ENCODE data around the gene BUD13. TPM values are rescaled to one million over a fixed set of nuclear protein-coding genes. Genes with fewer than 3 reads are reported as not detected.
A peak's percentile ranks its signal among the peaks of the same experiment; 100 is the strongest.

The BUD13 gene
- total RNA-seq, 6 experiments from 2014 or later: 9.1 to 14.3 (median 13.2) TPM

DNA sequence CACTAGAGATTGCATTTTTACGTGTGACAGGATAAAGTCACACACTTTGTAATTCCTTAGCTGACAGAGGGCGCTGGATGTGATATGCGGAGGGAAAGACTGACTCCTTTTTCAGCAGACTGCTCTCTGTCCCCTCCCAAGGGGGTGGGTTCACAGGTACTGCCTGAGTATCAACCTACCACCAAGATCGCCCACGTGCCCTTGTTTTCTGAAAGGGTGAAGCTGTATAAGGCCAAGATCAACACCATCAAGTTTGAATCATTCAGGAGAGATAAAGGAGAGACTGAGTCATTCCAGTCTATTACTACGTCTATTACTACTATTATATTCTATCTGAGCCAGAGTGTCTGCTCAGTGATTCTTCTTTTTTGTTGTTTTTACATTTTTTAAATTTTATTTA lies 30.7 kb downstream of the BUD13 start:
- DNase-seq: no peak
- Mint-ChIP-seq H3K27me3 (ENCODE audit: insufficient read depth) (no peaks in the 10 kb centered on the region), H3K4me1 (ENCODE audit: low read depth) (peaks cover 12% of the 10 kb centered on the region), H3K27ac (peak overlapping the region; percentile 20; the same call in 1 of the 2 replicates), H3K4me3 (no peak overlapping the region), H3K36me3 (ENCODE audit: low read depth) (no peaks in the 10 kb centered on the region), H3K9me3 (no peaks in the 10 kb centered on the region)
- TF ChIP-seq, protein P1, sequence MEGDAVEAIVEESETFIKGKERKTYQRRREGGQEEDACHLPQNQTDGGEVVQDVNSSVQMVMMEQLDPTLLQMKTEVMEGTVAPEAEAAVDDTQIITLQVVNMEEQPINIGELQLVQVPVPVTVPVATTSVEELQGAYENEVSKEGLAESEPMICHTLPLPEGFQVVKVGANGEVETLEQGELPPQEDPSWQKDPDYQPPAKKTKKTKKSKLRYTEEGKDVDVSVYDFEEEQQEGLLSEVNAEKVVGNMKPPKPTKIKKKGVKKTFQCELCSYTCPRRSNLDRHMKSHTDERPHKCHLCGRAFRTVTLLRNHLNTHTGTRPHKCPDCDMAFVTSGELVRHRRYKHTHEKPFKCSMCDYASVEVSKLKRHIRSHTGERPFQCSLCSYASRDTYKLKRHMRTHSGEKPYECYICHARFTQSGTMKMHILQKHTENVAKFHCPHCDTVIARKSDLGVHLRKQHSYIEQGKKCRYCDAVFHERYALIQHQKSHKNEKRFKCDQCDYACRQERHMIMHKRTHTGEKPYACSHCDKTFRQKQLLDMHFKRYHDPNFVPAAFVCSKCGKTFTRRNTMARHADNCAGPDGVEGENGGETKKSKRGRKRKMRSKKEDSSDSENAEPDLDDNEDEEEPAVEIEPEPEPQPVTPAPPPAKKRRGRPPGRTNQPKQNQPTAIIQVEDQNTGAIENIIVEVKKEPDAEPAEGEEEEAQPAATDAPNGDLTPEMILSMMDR (IDR thresholded peaks at IDR 0.05): no peak

GRCh38 chr11:116740741-116741140 lies 32.0 kb downstream of the BUD13 start:
- no peaks in the 10 kb centered on the region for H3K36me3 Mint-ChIP-seq (ENCODE audit: low read depth)

GRCh38 chr11:116738975-116739374 lies 33.8 kb downstream of the BUD13 start:
- no peaks in the 10 kb centered on the region for H3K27me3 Mint-ChIP-seq (ENCODE audit: insufficient read depth)
- no peak overlapping the region for H3K27ac Mint-ChIP-seq
- TF ChIP-seq, protein P1 (IDR thresholded peaks at IDR 0.05): no peak
- peaks cover 12% of the 10 kb centered on the region for H3K4me1 Mint-ChIP-seq (ENCODE audit: low read depth)
- no peaks in the 10 kb centered on the region for H3K36me3 Mint-ChIP-seq (ENCODE audit: low read depth)
- no peak for DNase-seq
- no peaks in the 10 kb centered on the region for H3K9me3 Mint-ChIP-seq
- H3K4me3 Mint-ChIP-seq: no peak overlapping the region

More at GRCh38 chr11:116740741-116741140, 32.0 kb downstream of the BUD13 start:
- H3K27me3 Mint-ChIP-seq (ENCODE audit: insufficient read depth): no peaks in the 10 kb centered on the region
- H3K27ac Mint-ChIP-seq: no peak overlapping the region
- H3K9me3 Mint-ChIP-seq: no peaks in the 10 kb centered on the region
- DNase-seq: no peak
- TF ChIP-seq, protein P1 (IDR thresholded peaks at IDR 0.05): no peak
- no peak overlapping the region for H3K4me3 Mint-ChIP-seq
- peaks cover 12% of the 10 kb centered on the region for H3K4me1 Mint-ChIP-seq (ENCODE audit: low read depth)

GRCh38 chr11:116736763-116737162 lies 36.0 kb downstream of the BUD13 start:
- TF ChIP-seq, protein P1 (IDR thresholded peaks at IDR 0.05): peak; percentile 23
- Mint-ChIP-seq H3K36me3 (ENCODE audit: low read depth) (no peaks in the 10 kb centered on the region), H3K27me3 (ENCODE audit: insufficient read depth) (peaks cover 3% of the 10 kb centered on the region; the same call in 1 of the 2 replicates), H3K27ac (no peak overlapping the region), H3K4me3 (no peak overlapping the region), H3K4me1 (ENCODE audit: low read depth) (peaks cover 6% of the 10 kb centered on the region), H3K9me3 (no peaks in the 10 kb centered on the region)
- DNase-seq: peak; percentile 4

GRCh38 chr11:116733969-116734508 lies 38.7 kb downstream of the BUD13 start:
- Mint-ChIP-seq H3K27ac (no peak overlapping the region), H3K36me3 (ENCODE audit: low read depth) (no peaks in the 10 kb centered on the region), H3K9me3 (no peaks in the 10 kb centered on the region), H3K4me1 (ENCODE audit: low read depth) (peaks cover 6% of the 10 kb centered on the region), H3K4me3 (no peak overlapping the region), H3K27me3 (ENCODE audit: insufficient read depth) (peaks cover 21% of the 10 kb centered on the region)
- DNase-seq: no peak
- TF ChIP-seq, protein P1 (IDR thresholded peaks at IDR 0.05): no peak
